Measurements from ENCODE around the gene AKAP12.

DNA sequence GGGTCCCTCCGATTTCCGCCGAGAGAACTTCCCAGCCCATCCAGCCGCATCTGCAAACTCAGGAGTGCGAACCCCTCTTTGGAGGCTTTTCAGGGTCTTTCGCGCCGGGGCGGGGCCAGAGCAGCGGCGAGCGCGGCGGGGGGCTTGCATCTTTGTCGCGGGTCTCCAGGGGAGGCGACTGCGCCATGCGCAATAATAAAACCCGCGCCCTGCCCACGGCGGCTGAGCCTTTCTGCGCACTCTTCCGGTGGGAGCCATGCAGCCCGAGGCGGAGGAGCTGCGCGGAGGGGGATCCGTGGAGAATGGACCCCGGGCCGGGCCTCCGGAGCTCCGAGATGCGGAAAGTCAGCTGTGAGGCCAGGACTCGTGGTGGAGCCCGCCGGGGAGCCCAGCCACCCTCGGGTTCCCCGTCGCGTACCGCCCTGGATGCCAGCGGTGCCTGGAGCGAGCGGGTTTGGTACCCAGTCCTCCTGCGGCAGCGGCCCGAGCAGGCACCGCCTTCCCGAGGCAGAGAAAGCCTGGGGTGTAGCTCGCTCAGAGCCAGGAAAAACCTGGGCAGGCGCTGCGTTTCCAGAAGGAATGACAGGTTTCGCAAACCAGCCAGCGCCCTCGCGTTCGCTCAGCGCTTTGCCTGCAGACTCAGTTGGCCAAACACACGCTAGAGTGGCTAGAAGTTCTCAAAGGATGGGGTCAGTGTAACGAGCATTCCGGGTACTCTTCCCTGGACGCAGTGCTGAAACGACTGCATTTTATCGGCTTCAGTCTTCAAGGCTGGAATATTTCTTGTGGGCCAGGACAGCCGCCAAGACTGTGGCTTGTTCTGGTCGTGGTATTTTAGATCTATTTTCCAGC, 1.2 kb downstream of the AKAP12 start:
- TF ChIP-seq, protein P1, sequence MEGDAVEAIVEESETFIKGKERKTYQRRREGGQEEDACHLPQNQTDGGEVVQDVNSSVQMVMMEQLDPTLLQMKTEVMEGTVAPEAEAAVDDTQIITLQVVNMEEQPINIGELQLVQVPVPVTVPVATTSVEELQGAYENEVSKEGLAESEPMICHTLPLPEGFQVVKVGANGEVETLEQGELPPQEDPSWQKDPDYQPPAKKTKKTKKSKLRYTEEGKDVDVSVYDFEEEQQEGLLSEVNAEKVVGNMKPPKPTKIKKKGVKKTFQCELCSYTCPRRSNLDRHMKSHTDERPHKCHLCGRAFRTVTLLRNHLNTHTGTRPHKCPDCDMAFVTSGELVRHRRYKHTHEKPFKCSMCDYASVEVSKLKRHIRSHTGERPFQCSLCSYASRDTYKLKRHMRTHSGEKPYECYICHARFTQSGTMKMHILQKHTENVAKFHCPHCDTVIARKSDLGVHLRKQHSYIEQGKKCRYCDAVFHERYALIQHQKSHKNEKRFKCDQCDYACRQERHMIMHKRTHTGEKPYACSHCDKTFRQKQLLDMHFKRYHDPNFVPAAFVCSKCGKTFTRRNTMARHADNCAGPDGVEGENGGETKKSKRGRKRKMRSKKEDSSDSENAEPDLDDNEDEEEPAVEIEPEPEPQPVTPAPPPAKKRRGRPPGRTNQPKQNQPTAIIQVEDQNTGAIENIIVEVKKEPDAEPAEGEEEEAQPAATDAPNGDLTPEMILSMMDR (IDR thresholded peaks at IDR 0.05; ENCODE audit: low read depth, low read length, poor library complexity, severe bottlenecking): no peak
- 0 out of 2 replicates have a peak, but pooled peaks have one; percentile 39 for TF ChIP-seq EZH2phosphoT487 (IDR thresholded peaks at IDR 0.05; ENCODE audit: borderline replicate concordance, low read length)

Measured in DOHH2 (cell line).